Measurements from ENCODE around the gene ZIM2.

The ZIM2 gene

GRCh38 chr19:56838909-56839651 lies 1.4 kb downstream of the ZIM2 start:
- DNase-seq: peak; percentile 98

- peak; percentile 65 for DNase-seq
Observed at GRCh38 chr19:56838024-56838908, 2.3 kb downstream of the ZIM2 start.

- peak; percentile 74 for DNase-seq
Observed at GRCh38 chr19:56837492-56838023, 3.0 kb downstream of the ZIM2 start.

GRCh38 chr19:56837004-56837403 lies 3.5 kb downstream of the ZIM2 start:
- no peak for DNase-seq

- no peak for DNase-seq
Observed at GRCh38 chr19:56836059-56836458, 4.5 kb downstream of the ZIM2 start.

- DNase-seq: no peak
Observed at GRCh38 chr19:56835401-56835800, 5.1 kb downstream of the ZIM2 start.

- DNase-seq: no peak
Observed at GRCh38 chr19:56834564-56835375, 5.8 kb downstream of the ZIM2 start.

- no peak for DNase-seq
Observed at GRCh38 chr19:56832352-56832928, 8.1 kb downstream of the ZIM2 start.

GRCh38 chr19:56831255-56831654 lies 9.3 kb downstream of the ZIM2 start:
- DNase-seq: no peak

GRCh38 chr19:56829596-56829995 lies 10.9 kb downstream of the ZIM2 start:
- DNase-seq: no peak

GRCh38 chr19:56827708-56828107 lies 12.8 kb downstream of the ZIM2 start:
- DNase-seq: no peak

- DNase-seq: no peak
Observed at GRCh38 chr19:56823956-56824355, 16.6 kb downstream of the ZIM2 start.

- DNase-seq: no peak
Observed at GRCh38 chr19:56823417-56823816, 17.1 kb downstream of the ZIM2 start.

- DNase-seq: no peak
Observed at GRCh38 chr19:56822755-56823154, 17.8 kb downstream of the ZIM2 start.

GRCh38 chr19:56821675-56822074 lies 18.9 kb downstream of the ZIM2 start:
- no peak for DNase-seq

- no peak for DNase-seq
Observed at GRCh38 chr19:56821209-56821608, 19.3 kb downstream of the ZIM2 start.

- no peak for DNase-seq
Observed at GRCh38 chr19:56819166-56819565, 21.4 kb downstream of the ZIM2 start.

GRCh38 chr19:56814656-56815055 lies 25.9 kb downstream of the ZIM2 start:
- DNase-seq: no peak

GRCh38 chr19:56813531-56813930 lies 27.0 kb downstream of the ZIM2 start:
- DNase-seq: no peak

- no peak for DNase-seq
Observed at GRCh38 chr19:56811480-56811879, 29.0 kb downstream of the ZIM2 start.

GRCh38 chr19:56810260-56810659 lies 30.3 kb downstream of the ZIM2 start:
- no peak for DNase-seq

GRCh38 chr19:56808717-56809392 lies 31.7 kb downstream of the ZIM2 start:
- DNase-seq: no peak

All from kidney glomerular epithelial cell (primary cell).